K562 treated with DMSO at 1 percent for 48 hours (cell line): Measurements from ENCODE around the gene TRNP1. TPM values are rescaled to one million over a fixed set of nuclear protein-coding genes. Genes with fewer than 3 reads are reported as not detected.

ENCODE experiments used
- total RNA-seq: library from RNA; unstranded; fragments of 300-600 nt; gene quantifications from 2 replicates; pipeline ENCODE4 v1.2.3, GENCODE V29; 2022; ENCODE audit warnings: low replicate concordance; ENCODE audit errors: extremely low read depth

The TRNP1 gene
- not detected in 2 replicates for total RNA-seq

GRCh38 chr1:26993237-26994019 is at the start of gene TRNP1:
Gene TRNP1 (plus strand): TSS chr1:26993692. CDS start chr1:26993787, 95 bp downstream.

GRCh38 chr1:26959722-26960624 is 33.5 kb upstream of the TRNP1 start, which contains the start of gene KDF1:
Gene KDF1 (minus strand): TSS chr1:26960468. CDS start chr1:26952380, 8,088 bp downstream.

Other genes with a start within 250 kb of the TRNP1 start
- not detected in 2 replicates for gene PIGV, start 205.7 kb upstream of the TRNP1 start, total RNA-seq
- 70.7 TPM in 1 of 2 replicates, not detected in the other for gene ZDHHC18, start 167.0 kb upstream of the TRNP1 start, total RNA-seq
- gene SFN, start 130.5 kb upstream of the TRNP1 start, total RNA-seq = not detected in 2 replicates
- not detected in 2 replicates for gene GPN2, start 103.4 kb upstream of the TRNP1 start, total RNA-seq
- not detected in 2 replicates for gene GPATCH3, start 93.2 kb upstream of the TRNP1 start, total RNA-seq
- gene NR0B2, start 79.7 kb upstream of the TRNP1 start, total RNA-seq = not detected in 2 replicates
- not detected in 2 replicates for gene NUDC, start 71.9 kb upstream of the TRNP1 start, total RNA-seq
- gene KDF1, start 33.2 kb upstream of the TRNP1 start, total RNA-seq = not detected in 2 replicates
- gene TENT5B, start 19.2 kb downstream of the TRNP1 start, total RNA-seq = not detected in 2 replicates
- gene SLC9A1, start 161.4 kb downstream of the TRNP1 start, total RNA-seq = not detected in 2 replicates
- not detected in 2 replicates for gene WDTC1, start 240.9 kb downstream of the TRNP1 start, total RNA-seq